Muscle layer of colon (tissue), 2 donors: ENCODE data around the gene ATP6V0C.
A peak's percentile ranks its signal among the peaks of the same experiment; 100 is the strongest.

Experiments used
- H3K27ac ChIP-seq: one replicate; pipeline ENCODE4 v1.7.0; 2013; ENCODE audit warnings: low read depth, mild to moderate bottlenecking, low read length, moderate library complexity
- H3K27me3 ChIP-seq, 2 donors: one replicate each; pipeline ENCODE4 v1.7.0; 2013; ENCODE audit warnings: low read length in 2 of 2, mild to moderate bottlenecking in 2 of 2; ENCODE audit not compliant: insufficient read depth in 2 of 2, control insufficient read depth in 1 of 2
- H3K36me3 ChIP-seq: one replicate; pipeline ENCODE4 v1.7.0; 2013; ENCODE audit warnings: mild to moderate bottlenecking, low read length; ENCODE audit not compliant: insufficient read depth
- H3K4me1 ChIP-seq: one replicate; pipeline ENCODE4 v1.7.0; 2013; ENCODE audit warnings: mild to moderate bottlenecking, low read length; ENCODE audit not compliant: insufficient read depth
- H3K4me3 ChIP-seq, 2 donors: one replicate each; pipeline ENCODE4 v1.7.0; 2013; ENCODE audit warnings: low read length in 2 of 2, low read depth in 1 of 2, mild to moderate bottlenecking in 1 of 2, moderate library complexity in 1 of 2
- H3K9ac ChIP-seq: one replicate; pipeline ENCODE4 v1.7.0; 2013; ENCODE audit warnings: low read length
- H3K9me3 ChIP-seq: one replicate; pipeline ENCODE4 v1.7.0; 2013; ENCODE audit warnings: mild to moderate bottlenecking, low read length
- donor health status: abdominal sarcoma.
- donor health status: Adenocarcinoma of cecum.

Gene ATP6V0C

GRCh38 chr16:2516391-2517240 is 2.9 kb downstream of the ATP6V0C start:
- Histone ChIP-seq H3K9me3 (no peaks in the 10 kb centered on the region), H3K4me3 (peak overlapping the region in 1 of 2 donors; percentile 25), H3K27ac (peak overlapping the region; percentile 54), H3K4me1 (peaks cover 70% of the 10 kb centered on the region), H3K9ac (no peak overlapping the region), H3K36me3 (peaks cover 4% of the 10 kb centered on the region), H3K27me3 (no peaks in the 10 kb centered on the region)

DNA sequence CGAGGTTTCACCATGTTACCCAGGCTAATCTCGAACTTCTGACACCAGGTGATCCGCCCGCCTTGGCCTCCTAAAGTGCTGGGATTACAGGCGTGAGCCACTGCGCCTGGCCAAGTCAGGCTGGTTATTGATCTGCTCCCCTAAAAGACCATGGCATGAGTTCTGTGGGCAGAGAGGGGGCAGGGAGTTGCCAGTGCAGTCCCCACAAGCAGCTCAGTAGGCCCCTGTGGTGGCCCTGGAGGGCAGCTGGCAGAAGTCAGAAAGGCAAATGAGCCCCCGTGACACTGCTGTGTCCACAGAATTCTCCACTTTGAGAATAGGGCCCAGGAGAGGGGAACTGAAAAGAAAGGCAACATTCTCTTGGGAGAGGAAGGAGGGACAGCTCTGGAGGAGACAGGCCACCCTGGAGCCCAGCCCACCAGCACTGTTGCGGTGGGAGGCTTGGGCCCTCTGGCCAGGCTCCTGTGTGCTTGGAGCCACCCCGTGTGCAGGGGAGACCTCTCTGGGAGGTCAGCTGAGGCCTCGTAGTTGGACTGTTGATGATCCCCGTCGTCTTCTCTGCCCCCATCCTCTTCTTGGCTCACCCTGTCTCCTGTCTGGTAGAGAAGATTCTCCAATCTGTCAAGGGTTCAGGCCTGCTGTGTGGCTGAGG is 4.3 kb downstream of the ATP6V0C start:
- H3K4me3 ChIP-seq: peak overlapping the region in 1 of 2 donors; percentile 10
- no peaks in the 10 kb centered on the region for H3K27me3 ChIP-seq
- peaks cover 7% of the 10 kb centered on the region for H3K36me3 ChIP-seq
- H3K27ac ChIP-seq: peak overlapping the region; percentile 64
- peaks cover 59% of the 10 kb centered on the region for H3K4me1 ChIP-seq
- H3K9me3 ChIP-seq: no peaks in the 10 kb centered on the region
- H3K9ac ChIP-seq: no peak overlapping the region

DNA sequence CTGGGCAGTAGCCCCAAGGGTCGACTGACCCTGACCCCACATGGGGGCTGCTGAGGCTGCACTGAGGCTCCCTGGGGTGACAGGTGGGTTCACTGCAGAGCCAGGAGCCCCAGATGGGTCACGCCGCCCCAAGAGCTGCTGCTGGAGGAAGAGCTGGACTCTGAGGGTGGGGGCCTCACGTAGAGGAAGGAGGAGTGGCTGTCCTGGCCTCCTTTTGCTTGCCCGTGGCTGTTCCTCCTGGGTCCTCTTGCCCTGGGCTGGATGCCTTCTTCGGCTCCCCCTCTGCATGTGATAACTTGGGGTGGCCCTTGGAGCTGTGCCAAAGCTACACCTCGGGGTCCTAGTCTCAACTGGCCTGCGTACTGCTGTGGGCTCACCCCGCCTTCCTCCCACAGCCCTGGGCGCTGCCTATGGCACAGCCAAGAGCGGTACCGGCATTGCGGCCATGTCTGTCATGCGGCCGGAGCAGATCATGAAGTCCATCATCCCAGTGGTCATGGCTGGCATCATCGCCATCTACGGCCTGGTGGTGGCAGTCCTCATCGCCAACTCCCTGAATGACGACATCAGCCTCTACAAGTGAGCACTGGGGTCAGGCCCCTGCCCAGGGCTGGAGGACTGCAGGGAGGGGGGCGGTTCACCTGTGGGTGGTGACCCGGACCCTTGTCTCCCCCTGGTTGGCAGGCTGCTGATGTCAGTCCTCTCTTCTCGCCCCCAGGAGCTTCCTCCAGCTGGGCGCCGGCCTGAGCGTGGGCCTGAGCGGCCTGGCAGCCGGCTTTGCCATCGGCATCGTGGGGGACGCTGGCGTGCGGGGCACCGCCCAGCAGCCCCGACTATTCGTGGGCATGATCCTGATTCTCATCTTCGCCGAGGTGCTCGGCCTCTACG is 5.3 kb downstream of the ATP6V0C start:
- H3K4me3 ChIP-seq: peak overlapping the region in 1 of 2 donors; percentile 10
- no peaks in the 10 kb centered on the region for H3K27me3 ChIP-seq
- peak overlapping the region; percentile 64 for H3K27ac ChIP-seq
- H3K36me3 ChIP-seq: peaks cover 14% of the 10 kb centered on the region
- H3K9me3 ChIP-seq: no peaks in the 10 kb centered on the region
- peaks cover 56% of the 10 kb centered on the region for H3K4me1 ChIP-seq
- no peak overlapping the region for H3K9ac ChIP-seq

DNA sequence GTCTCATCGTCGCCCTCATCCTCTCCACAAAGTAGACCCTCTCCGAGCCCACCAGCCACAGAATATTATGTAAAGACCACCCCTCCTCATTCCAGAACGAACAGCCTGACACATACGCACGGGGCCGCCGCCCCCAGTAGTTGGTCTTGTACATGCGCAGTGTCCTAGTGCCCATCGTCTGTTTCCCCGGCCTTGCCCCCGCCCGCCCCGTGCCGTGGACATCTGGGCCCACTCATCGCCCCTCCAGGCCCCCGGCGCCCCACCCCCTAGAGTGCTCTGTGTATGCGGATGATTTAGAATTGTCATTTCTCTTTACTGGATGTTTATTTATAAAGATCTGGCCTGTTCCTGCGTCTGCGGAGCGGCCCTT is 5.9 kb downstream of the ATP6V0C start:
- H3K27me3 ChIP-seq: no peaks in the 10 kb centered on the region
- H3K9me3 ChIP-seq: no peaks in the 10 kb centered on the region
- H3K9ac ChIP-seq: no peak overlapping the region
- peaks cover 21% of the 10 kb centered on the region for H3K36me3 ChIP-seq
- no peak overlapping the region for H3K4me3 ChIP-seq
- peaks cover 56% of the 10 kb centered on the region for H3K4me1 ChIP-seq
- peak overlapping the region; percentile 64 for H3K27ac ChIP-seq

GRCh38 chr16:2520097-2520783 is 6.5 kb downstream of the ATP6V0C start, which contains the start of gene AMDHD2:
AMDHD2 (plus strand) TSS chr16:2520371; CDS start chr16:2520459, 88 bp downstream.
- Histone ChIP-seq H3K9ac (peak within 1 kb of the TSS; percentile 39), H3K4me3 (peak within 1 kb of the TSS; percentile 37 to 55), H3K4me1 (peaks cover 52% of the 10 kb centered on the region), H3K27me3 (no peaks in the 10 kb centered on the region), H3K27ac (peak within 1 kb of the TSS; percentile 64), H3K36me3 (peaks cover 23% of the 10 kb centered on the region), H3K9me3 (no peaks in the 10 kb centered on the region)

GRCh38 chr16:2520784-2521531 is 7.2 kb downstream of the ATP6V0C start:
- peaks cover 45% of the 10 kb centered on the region for H3K4me1 ChIP-seq

DNA sequence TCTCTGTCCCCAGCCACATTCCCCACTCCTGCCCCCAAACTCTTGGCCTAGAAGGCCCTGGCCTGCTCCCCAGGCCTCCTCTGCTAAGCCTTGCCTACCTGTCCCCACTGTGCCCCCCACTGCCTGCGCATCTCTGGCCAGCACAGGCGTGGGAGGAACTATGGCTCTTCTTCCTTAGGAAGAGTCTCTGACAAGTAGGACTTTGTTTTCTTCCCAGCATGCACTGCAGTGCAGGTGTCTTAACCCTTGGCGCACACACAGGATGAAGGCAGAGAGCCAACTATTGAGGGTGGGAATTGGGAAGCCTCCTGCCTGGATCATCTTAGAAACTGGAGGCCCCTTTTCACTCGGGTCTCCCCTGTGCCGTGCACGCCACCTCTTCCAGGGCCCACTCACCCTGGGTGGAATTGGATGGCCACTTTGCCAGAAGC is 10.1 kb downstream of the ATP6V0C start:
- Histone ChIP-seq H3K4me1 (peaks cover 16% of the 10 kb centered on the region), H3K4me3 (no peak overlapping the region), H3K27me3 (no peaks in the 10 kb centered on the region), H3K9ac (no peak overlapping the region), H3K36me3 (peaks cover 27% of the 10 kb centered on the region), H3K27ac (no peak overlapping the region), H3K9me3 (no peaks in the 10 kb centered on the region)

More at GRCh38 chr16:2520784-2521531, 7.2 kb downstream of the ATP6V0C start:
- Histone ChIP-seq H3K9ac (peak overlapping the region; percentile 39), H3K27me3 (no peaks in the 10 kb centered on the region), H3K27ac (no peak overlapping the region), H3K4me3 (peak overlapping the region; percentile 37 to 55), H3K36me3 (peaks cover 23% of the 10 kb centered on the region), H3K9me3 (no peaks in the 10 kb centered on the region)

- Histone ChIP-seq H3K9me3 (no peaks in the 10 kb centered on the region), H3K4me3 (no peak overlapping the region), H3K36me3 (peaks cover 28% of the 10 kb centered on the region), H3K27me3 (no peaks in the 10 kb centered on the region), H3K4me1 (peaks cover 10% of the 10 kb centered on the region), H3K27ac (no peak overlapping the region), H3K9ac (no peak overlapping the region)
Observed at GRCh38 chr16:2524339-2524938, 10.7 kb downstream of the ATP6V0C start.

GRCh38 chr16:2526135-2526534 is 12.4 kb downstream of the ATP6V0C start:
- Histone ChIP-seq H3K36me3 (peaks cover 38% of the 10 kb centered on the region), H3K4me3 (no peak overlapping the region), H3K27ac (no peak overlapping the region)

More at GRCh38 chr16:2526135-2526534, 12.4 kb downstream of the ATP6V0C start:
- Histone ChIP-seq H3K9me3 (no peaks in the 10 kb centered on the region), H3K4me1 (peaks cover 6% of the 10 kb centered on the region), H3K9ac (no peak overlapping the region), H3K27me3 (no peaks in the 10 kb centered on the region)
